Gastroesophageal sphincter (tissue), 3 donors: ENCODE data around the gene KCTD16.

ENCODE experiments used
- CTCF ChIP-seq, 4 experiments: fragments of 200-600 bp in 2 of 4; fragments of 450-650 bp in 2 of 4; sonication (generic) in 1 of 4; IDR thresholded peaks; one replicate each; pipeline ENCODE4 v1.5.1; 2017 to 2019; ENCODE audit warnings: antibody characterized with exemption in 4 of 4, mild to moderate bottlenecking in 2 of 4, moderate library complexity in 2 of 4
- POLR2A ChIP-seq, 2 donors: fragments of 450-650 bp; IDR thresholded peaks; one replicate each; pipeline ENCODE4 v1.6.1; 2017; ENCODE audit warnings: antibody characterized with exemption in 2 of 2, mild to moderate bottlenecking in 2 of 2, moderate library complexity in 1 of 2

- TF ChIP-seq CTCF (IDR thresholded peaks at IDR 0.05): no peak
- TF ChIP-seq POLR2A (IDR thresholded peaks at IDR 0.05): no peak
Observed at GRCh38 chr5:144210655-144211054, 40.0 kb downstream of the KCTD16 start.
